ENCODE results near the gene CHN2. TPM values are rescaled to one million over a fixed set of nuclear protein-coding genes. Genes with fewer than 3 reads are reported as not detected.

CHN2 gene
- total RNA-seq, 4 donors from 2014 or later, result 5.6 to 36.7 (median 16.8) TPM

DNA sequence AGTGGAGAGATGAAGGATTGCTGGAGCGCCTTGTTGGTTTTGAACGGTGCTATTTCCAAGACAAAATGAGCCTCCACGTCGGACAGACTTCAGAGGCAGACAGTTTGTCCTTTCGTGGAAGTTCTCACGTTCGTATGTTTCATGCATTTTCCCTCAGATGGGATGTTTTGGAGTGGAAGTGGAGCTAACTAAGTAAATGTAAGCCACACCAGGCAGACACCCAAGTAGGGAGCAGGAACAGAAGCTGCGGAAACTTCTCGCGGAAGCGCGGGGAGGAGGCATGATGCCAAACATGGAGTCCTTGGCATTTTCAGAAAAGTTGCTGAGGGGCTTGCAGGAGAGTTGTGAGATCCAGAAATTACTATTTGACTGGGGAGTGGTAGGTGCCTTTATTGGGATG is 223.5 kb downstream of the CHN2 start:
- Histone ChIP-seq H3K27ac (no peak overlapping the region), H3K4me3 (no peak overlapping the region), H3K27me3 (no peaks in the 10 kb centered on the region), H3K36me3 (no peaks in the 10 kb centered on the region), H3K9me3 (no peaks in the 10 kb centered on the region), H3K4me1 (peaks cover 0 to 12% (median 6%) of the 10 kb centered on the region in 4 donors)
- TF ChIP-seq POLR2AphosphoS5 (IDR thresholded peaks at IDR 0.05) (no peak), EP300 (IDR thresholded peaks at IDR 0.05; ENCODE audit: low read depth) (no peak), POLR2A (IDR thresholded peaks at IDR 0.05) (no peak)
- TF ChIP-seq, protein P1, sequence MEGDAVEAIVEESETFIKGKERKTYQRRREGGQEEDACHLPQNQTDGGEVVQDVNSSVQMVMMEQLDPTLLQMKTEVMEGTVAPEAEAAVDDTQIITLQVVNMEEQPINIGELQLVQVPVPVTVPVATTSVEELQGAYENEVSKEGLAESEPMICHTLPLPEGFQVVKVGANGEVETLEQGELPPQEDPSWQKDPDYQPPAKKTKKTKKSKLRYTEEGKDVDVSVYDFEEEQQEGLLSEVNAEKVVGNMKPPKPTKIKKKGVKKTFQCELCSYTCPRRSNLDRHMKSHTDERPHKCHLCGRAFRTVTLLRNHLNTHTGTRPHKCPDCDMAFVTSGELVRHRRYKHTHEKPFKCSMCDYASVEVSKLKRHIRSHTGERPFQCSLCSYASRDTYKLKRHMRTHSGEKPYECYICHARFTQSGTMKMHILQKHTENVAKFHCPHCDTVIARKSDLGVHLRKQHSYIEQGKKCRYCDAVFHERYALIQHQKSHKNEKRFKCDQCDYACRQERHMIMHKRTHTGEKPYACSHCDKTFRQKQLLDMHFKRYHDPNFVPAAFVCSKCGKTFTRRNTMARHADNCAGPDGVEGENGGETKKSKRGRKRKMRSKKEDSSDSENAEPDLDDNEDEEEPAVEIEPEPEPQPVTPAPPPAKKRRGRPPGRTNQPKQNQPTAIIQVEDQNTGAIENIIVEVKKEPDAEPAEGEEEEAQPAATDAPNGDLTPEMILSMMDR (IDR thresholded peaks at IDR 0.05), result no peak
- in situ Hi-C loops (cut with MboI; ENCODE audit: low pct_ligation_motif_present in 1 of 4, low pct_unique_long_range_greater_than_20kb in 1 of 4, low sequenced_read_pairs in 3 of 4), result loop anchor here in 1 of 4 donors (25.0 kb wide), 1 partner anchor 231 kb away; the partner anchor contains the start of gene CHN2
- 95 to 96% methylated on average over 4 to 12 of the region's 12 CpGs for WGBS, 2 donors (ENCODE audit: low coverage in 1 of 2)
- intact Hi-C loops (cut with DNase I; ENCODE audit: low total_unique reads), result no loop called here
- no peak for DNase-seq

GRCh38 chr7:29418651-29419050 is 224.1 kb downstream of the CHN2 start:
- no peak for DNase-seq
- peaks cover 0 to 10% (median 4%) of the 10 kb centered on the region in 4 donors for H3K4me1 ChIP-seq
- intact Hi-C loops (cut with DNase I; ENCODE audit: low total_unique reads), result no loop called here
- TF ChIP-seq POLR2A (IDR thresholded peaks at IDR 0.05) (no peak), EP300 (IDR thresholded peaks at IDR 0.05; ENCODE audit: low read depth) (no peak), POLR2AphosphoS5 (IDR thresholded peaks at IDR 0.05) (no peak)
- TF ChIP-seq, protein P1 (IDR thresholded peaks at IDR 0.05), result no peak
- 56 to 99% methylated on average over 3 to 6 of the region's 6 CpGs for WGBS, 2 donors (ENCODE audit: low coverage in 1 of 2)
- H3K36me3 ChIP-seq, result no peaks in the 10 kb centered on the region
- no peaks in the 10 kb centered on the region for H3K27me3 ChIP-seq
- H3K4me3 ChIP-seq, result no peak overlapping the region
- in situ Hi-C loops (cut with MboI; ENCODE audit: low pct_ligation_motif_present in 1 of 4, low pct_unique_long_range_greater_than_20kb in 1 of 4, low sequenced_read_pairs in 3 of 4), result loop anchor here in 1 of 4 donors (25.0 kb wide), 1 partner anchor 231 kb away; the partner anchor contains the start of gene CHN2
- no peaks in the 10 kb centered on the region for H3K9me3 ChIP-seq
- no peak overlapping the region for H3K27ac ChIP-seq

DNA sequence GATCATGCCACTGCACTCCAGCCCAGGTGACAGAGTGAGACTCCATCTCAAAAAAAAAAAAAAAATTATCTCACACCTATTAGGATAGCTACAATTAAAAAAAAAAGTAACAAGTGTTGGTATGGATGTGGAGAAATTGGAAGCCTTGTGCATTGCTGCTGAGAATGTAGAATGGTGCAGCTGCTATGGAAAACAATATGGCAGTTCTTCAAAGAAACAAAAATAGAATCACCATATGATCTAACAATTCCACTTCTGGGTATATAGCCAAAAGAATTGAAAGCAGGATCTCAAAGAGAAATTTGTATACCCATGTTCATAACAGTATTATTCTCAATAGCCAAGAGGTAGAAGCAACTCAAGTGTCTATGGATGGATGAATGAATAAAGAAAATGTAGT is 225.4 kb downstream of the CHN2 start:
- Histone ChIP-seq H3K4me1 (peaks cover 0 to 9% (median 4%) of the 10 kb centered on the region in 4 donors), H3K9me3 (no peaks in the 10 kb centered on the region), H3K4me3 (no peak overlapping the region), H3K36me3 (no peaks in the 10 kb centered on the region), H3K27me3 (no peaks in the 10 kb centered on the region), H3K27ac (no peak overlapping the region)
- intact Hi-C loops (cut with DNase I; ENCODE audit: low total_unique reads), result no loop called here
- TF ChIP-seq POLR2AphosphoS5 (IDR thresholded peaks at IDR 0.05) (no peak), POLR2A (IDR thresholded peaks at IDR 0.05) (no peak), EP300 (IDR thresholded peaks at IDR 0.05; ENCODE audit: low read depth) (no peak)
- TF ChIP-seq, protein P1 (IDR thresholded peaks at IDR 0.05), result no peak
- DNase-seq, result no peak
- in situ Hi-C loops (cut with MboI; ENCODE audit: low pct_ligation_motif_present in 1 of 4, low pct_unique_long_range_greater_than_20kb in 1 of 4, low sequenced_read_pairs in 3 of 4), result loop anchor here in 1 of 4 donors (25.0 kb wide), 1 partner anchor 233 kb away; the partner anchor contains the start of gene CHN2

- in situ Hi-C loops (cut with MboI; ENCODE audit: low pct_ligation_motif_present in 1 of 4, low pct_unique_long_range_greater_than_20kb in 1 of 4, low sequenced_read_pairs in 3 of 4), result loop anchor here in 1 of 4 donors (25.0 kb wide), 1 partner anchor 234 kb away; the partner anchor contains the start of gene CHN2
- H3K27me3 ChIP-seq, result no peaks in the 10 kb centered on the region
Measured at GRCh38 chr7:29421010-29421956, 226.7 kb downstream of the CHN2 start.

More at GRCh38 chr7:29421010-29421956, 226.7 kb downstream of the CHN2 start:
- Histone ChIP-seq H3K27ac (no peak overlapping the region), H3K9me3 (no peaks in the 10 kb centered on the region), H3K36me3 (no peaks in the 10 kb centered on the region), H3K4me1 (peaks cover 0 to 15% (median 4%) of the 10 kb centered on the region in 4 donors), H3K4me3 (no peak overlapping the region)
- DNase-seq, result no peak
- no peak for TF ChIP-seq POLR2A (IDR thresholded peaks at IDR 0.05)
- no peak for TF ChIP-seq EP300 (IDR thresholded peaks at IDR 0.05; ENCODE audit: low read depth)
- TF ChIP-seq POLR2AphosphoS5 (IDR thresholded peaks at IDR 0.05), result no peak
- TF ChIP-seq, protein P1 (IDR thresholded peaks at IDR 0.05), result no peak
- intact Hi-C loops (cut with DNase I; ENCODE audit: low total_unique reads), result no loop called here
- WGBS, 2 donors (ENCODE audit: low coverage in 1 of 2), result 86% methylated on average over 4 to 12 of the region's 12 CpGs

All from transverse colon (tissue), 4 donors.